Measurements from ENCODE around the gene BEAN1.

Gene BEAN1

DNA sequence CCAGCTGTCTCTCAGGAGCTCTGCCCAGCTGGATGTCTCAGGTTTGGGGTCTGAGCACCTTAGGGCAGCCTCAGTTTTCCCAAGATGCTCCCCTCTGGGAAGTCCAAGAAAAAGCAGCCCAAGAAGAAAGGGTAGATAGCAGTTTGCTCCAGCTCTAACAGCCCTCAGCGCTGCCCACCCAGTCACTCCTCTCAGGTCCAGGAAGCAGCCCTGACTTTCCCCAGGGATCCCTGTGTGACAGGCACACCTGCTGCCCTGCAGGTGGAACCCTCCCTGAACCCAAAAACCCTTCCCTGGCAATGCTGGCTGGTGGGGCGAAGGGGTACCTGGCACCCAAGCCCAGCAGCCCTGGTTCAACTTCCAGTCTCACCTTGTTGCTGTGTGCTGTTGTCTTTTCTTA lies 48.1 kb downstream of the BEAN1 start:
- no peak for TF ChIP-seq CTCF (conservative IDR thresholded peaks at IDR 0.05)
- H3K27ac ChIP-seq, result no peak overlapping the region

DNA sequence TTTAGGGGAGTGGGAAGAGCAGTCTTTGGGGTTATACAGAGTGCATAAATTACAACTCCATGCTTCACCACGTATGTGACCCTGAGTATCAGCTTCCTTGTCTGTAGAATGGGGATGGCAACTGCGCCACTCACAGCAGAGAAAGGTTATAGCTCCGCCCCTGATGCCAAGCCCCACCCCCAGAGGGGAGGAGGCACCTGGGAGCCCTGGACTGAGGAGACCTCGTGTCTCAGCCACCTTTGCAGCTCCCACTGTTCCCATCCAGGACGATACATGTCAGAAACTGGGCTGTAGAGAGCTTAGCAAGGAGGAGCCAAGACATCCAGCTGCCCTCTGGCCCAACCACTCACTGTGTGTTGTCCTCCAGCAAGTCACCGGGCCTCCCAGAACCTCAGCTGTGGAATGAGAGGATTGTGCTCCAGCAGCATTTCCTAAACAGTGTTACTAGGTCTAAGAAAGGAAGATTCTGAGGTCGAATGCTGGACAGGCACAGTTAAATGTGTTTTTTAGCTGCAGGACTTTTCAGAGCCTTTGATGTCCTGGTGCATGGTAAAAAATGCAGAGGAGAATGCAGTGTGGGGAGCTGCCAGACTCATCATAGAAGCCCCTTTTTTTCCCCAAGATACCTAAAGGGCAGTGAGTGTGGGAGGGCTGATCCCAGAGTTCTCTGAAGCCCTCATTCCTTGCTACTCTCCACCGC lies 49.4 kb downstream of the BEAN1 start:
- no peak for TF ChIP-seq CTCF (conservative IDR thresholded peaks at IDR 0.05)
- no peak overlapping the region for H3K27ac ChIP-seq

DNA sequence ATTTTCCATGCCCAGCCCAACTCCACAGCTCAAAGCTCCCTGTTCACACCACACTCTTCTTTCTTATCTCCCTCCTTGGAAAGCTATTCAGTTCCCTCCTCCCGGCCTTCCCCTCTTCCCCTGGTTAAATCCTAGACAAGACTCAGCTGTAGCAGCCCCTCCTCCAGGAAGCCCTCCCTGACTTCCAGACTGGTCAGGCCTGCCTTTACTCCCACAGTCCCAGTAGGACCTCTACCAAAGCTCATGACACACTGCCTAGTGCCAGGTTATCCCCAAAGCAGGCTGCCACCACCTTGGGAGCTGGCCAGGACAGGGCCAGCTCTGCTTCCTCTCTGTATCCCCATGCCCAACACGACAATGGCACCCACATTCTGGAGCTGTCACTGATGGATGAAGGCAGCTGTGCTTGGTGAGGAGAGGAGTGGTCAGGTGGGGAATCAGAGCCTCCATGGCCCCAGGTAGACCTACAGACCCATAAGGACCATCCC lies 50.0 kb downstream of the BEAN1 start:
- H3K27ac ChIP-seq, result no peak overlapping the region
- no peak for TF ChIP-seq CTCF (conservative IDR thresholded peaks at IDR 0.05)

DNA sequence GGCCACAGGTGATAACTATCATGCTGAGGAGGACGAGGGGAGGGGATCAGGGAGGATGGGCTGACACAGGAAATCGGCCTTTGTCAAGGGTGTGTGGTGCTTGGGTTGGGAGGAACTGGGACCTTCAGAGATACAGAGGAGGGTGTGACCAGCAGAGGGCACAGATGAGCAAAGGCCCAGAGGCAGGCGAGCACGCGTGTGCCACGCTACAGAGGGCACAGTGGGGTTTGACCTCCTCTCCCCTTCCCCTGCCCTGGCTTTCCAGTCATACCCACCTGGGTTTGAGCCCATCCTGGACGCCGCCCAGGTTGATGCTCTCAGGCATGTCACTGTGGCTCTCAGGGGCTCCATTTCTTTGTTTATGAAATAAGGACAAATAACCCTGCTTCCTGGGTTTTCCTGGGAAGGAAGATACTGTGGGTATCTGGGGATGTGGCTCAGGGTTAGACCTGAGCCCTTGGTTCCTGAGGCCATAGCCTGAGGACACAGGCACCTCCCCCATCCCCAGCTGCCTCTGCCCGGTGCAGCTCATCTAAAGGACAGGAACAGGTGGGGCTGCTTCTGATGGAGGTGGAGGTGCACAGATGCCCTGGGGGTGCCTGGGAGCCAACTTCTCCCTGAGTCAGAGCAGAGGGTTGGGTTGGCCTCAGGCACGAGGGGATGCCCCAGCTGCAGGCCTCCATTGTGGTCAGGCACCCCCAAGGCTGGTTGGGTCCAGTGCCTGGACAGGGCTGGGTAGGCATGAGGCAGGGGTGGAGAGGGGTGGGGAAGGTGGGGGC lies 51.8 kb downstream of the BEAN1 start:
- peak; percentile 60; the same call in 1 of the 2 replicates for TF ChIP-seq CTCF (conservative IDR thresholded peaks at IDR 0.05)
- no peak overlapping the region for H3K27ac ChIP-seq

- H3K27ac ChIP-seq, result no peak overlapping the region
- TF ChIP-seq CTCF (conservative IDR thresholded peaks at IDR 0.05), result no peak
Observed at GRCh38 chr16:66479661-66480264, 52.7 kb downstream of the BEAN1 start.

GRCh38 chr16:66480265-66481080 lies 53.4 kb downstream of the BEAN1 start:
- no peak overlapping the region for H3K27ac ChIP-seq
- TF ChIP-seq CTCF (conservative IDR thresholded peaks at IDR 0.05), result no peak
